IPS-NIHi7 (cell line): Measurements from ENCODE around the gene GPAT2.
"Not testable (repeated sequence)": the region's sequence is repeated elsewhere in the genome, so short reads cannot be mapped to it uniquely, and the experiment has no call there.

Source experiments
- DNase-seq: peaks from one replicate; pipeline ENCODE4 v3.0.0; 2012; ENCODE audit warnings: mixed read lengths; ENCODE audit errors: extremely low spot score

Gene GPAT2

DNA sequence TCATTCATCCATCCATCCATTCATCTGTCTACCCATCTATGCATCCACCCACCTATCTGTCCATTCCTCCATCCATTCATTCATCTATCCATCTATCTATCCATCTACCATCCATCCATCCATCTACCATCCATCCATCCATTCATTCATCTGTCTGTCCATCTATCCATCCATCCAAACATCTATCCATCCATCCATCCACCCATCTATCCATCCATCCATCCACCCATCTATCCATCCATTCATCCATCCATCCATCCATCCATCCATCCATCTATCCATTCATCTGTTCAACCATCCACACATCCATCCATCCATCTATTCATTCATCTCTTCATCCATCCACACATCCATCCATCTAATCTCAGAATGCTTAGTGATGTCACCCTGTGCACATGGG, 30.0 kb upstream of the GPAT2 start:
- not testable (repeated sequence) for DNase-seq

GRCh38 chr2:96064047-96064675, 29.4 kb upstream of the GPAT2 start:
- DNase-seq: not testable (repeated sequence)

DNA sequence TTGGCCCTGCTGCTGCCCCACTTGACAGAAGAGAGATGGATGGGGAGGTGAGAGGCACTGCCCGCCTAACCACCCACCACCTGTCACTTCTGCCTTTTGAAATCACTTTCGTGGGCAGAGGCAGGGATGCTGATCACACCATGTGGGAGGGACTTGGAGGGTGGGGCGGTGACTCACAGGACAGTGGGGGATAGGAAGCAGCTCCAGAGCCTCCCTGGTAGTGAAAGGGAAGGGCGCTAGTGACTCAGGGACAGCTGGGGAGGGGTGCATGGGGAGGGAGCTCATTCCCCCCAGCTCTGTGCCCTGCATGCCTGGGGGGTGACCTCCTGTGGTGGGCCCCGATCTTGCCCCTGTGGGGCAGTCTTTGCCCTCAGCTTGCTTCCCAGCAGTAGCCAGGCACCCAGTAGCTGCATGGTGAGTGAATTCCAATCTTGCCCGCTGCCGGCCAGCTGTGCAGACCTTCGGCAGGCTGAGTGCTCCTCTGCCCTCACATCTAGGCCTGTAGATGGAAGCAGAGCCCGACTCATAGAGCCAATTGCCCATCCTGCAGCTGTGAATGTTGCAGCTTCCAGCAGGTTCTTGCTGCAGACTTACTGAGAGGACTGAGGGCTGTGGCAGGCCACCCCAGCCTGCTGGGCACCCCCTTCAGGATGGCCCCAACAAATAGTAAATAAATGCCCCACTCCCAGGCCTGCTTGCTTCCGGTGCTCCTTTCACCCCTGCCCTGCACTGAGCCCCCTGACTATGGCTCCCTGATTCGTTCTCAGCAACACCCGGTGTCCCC, 28.6 kb upstream of the GPAT2 start:
- peak; percentile 26 for DNase-seq

GRCh38 chr2:96062483-96062882, 27.8 kb upstream of the GPAT2 start:
- DNase-seq: not testable (repeated sequence)

DNA sequence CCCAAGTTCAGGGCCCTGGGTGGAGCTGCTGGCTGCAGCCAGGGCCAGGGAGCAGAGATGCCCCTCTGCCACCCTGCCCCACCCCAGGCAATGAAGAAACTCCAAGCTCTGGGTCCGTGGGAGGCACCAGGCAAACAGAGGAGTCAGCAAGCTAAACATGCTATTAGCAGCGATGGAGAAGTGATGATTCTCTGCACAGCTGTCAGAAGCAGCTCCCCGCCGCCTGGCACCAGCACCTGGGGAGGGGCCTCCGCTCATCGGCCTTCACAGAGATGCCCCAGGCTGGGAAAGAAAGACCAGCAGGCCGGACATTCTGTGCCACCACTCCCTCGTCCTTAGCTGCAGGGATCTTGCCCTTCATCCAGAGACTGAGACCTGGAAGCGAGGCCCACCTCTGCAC, 27.2 kb upstream of the GPAT2 start:
- not testable (repeated sequence) for DNase-seq

- DNase-seq: not testable (repeated sequence)
Observed at GRCh38 chr2:96061197-96061817, 26.6 kb upstream of the GPAT2 start.

- not testable (repeated sequence) for DNase-seq
Observed at GRCh38 chr2:96060325-96060724, 25.6 kb upstream of the GPAT2 start.

- DNase-seq: not testable (repeated sequence)
Observed at GRCh38 chr2:96059443-96059842, 24.7 kb upstream of the GPAT2 start.

DNA sequence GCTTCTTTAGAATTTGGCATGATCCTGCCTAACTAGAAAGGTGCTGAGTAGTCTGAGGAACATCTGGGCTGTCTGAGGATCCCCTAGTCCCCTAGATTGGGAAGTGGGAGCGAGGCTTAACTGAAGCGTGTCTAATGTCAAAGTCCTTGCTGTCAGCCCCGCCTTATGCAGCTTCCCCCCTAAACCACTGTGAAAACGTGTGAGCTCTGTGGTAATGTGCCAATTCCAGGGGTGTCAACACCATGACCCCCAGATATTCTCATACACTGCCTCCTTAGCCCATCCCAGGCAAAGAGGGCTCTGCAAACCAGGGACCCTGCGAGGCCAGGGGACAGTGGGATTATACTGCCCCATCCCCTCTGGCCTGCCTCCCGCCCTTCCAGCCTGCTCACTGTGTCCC, 21.1 kb upstream of the GPAT2 start:
- DNase-seq: not testable (repeated sequence)

DNA sequence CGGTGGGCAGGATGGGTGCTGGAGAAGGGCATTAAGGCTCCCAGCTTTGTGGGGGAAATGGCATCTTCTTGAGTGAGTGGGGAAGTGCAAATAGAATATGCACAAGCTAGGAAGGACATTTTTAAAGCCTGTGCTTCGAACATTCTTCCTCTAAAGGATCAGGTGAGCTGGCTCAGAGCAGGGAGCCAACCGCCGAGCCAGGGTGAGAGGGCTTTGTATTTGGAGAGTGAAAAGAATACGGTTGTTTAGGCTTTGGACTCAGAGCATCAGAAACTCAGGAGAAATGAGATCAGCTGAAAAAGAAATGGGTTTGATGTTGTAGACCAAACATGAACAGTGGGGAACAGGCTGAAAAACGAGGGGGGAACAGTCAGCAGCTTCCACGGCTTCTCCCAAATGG, 19.8 kb upstream of the GPAT2 start:
- not testable (repeated sequence) for DNase-seq

DNA sequence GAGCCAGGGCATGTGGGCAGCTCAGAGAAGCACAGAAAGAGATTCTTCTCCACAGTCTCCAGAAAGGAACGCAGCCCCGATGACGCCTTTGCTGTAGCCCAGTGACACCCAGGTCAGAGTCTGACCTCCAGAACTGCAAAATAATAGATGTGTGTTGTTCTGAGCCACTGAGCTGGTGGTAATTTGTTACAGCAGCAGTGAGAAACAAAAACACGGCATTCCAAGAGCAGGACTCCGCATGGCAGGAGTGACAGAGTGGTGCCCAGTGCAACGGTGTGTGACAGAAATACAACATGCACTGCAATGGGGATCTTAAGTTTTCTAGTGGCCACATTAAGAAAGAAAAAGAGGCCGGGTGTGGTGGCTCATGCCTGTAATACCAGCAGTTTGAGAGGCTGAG, 18.7 kb upstream of the GPAT2 start:
- DNase-seq: not testable (repeated sequence)

- DNase-seq: not testable (repeated sequence)
Observed at GRCh38 chr2:96052632-96053031, 17.9 kb upstream of the GPAT2 start.

DNA sequence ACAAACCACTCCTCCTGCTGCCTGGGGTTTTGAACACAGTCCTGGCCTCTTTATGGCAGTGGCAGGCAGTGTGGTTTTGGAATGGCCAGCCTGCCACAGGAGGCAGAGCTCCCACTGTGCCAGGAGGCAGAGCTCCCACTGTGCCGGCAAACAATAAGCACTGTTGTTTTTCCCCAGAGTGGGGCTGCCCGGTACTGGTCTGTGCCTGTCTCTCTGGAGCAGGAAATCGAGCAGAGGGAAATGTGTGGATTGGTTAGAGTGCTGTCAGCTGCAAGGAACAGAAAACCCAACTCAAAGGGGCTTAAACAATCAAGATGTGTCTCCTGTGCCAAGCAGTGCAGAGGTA, 15.2 kb upstream of the GPAT2 start:
- DNase-seq: not testable (repeated sequence)

DNA sequence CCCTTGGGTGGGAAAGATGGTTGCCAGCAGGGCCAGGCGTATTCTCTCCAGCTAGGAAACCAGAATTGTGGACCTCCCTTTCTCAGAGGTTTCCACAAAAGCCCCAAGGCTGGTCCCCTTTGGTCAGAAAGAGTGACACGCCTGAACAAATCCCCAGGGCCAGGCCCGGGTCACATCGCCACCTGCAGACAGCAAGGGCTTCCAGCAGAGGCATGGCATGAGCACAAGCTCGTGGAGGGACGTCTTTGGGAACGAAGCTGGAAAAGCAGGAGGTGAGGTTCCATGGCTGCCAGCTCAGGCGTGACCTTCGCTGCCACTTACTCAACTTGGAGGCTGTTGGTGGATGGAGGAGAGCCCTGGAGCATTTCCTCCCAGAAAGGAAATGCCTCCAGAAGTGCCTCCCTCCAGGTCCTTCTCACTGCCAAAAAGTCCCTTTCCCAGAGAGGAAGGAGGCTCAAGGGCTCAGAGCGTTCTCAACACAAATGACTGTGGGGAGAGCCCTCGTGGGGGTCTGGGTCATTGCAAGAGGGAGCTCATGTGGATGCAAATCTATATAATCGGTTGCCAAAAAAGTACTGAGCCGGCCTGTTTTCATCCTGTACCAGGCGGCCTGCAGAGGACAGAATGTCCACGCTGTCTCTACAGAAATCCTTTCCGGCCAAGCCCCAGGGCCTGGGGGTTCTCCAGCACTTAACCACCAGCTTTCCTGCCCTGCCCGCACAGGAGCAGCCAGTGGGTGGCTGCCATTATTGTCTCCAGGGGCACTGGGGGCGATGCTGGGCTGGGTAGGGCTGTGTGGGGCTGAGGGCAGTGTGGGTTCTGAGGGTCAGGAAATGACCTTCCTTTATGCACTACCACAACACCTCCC, 14.6 kb upstream of the GPAT2 start:
- DNase-seq: not testable (repeated sequence)

GRCh38 chr2:96035554-96035953, 838 bp upstream of the GPAT2 start:
- DNase-seq: not testable (repeated sequence)

DNA sequence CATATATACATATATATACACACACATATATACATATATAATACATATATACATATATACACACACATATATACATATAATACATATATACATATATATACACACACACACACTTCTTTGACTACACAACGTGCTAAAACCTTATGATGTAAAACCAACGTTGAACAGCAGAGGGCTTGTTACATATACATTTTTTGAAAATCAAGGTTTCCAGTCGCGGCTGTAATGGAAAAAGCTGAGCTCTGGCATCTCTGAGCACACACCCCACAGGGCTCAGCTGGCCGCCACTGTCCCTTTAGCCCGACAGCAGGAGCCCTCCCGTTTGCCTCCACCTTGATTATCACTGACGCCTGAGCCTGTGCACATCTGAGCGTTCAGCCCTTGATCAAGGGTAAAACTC, 719 bp downstream of the GPAT2 start:
- not testable (repeated sequence) for DNase-seq

DNA sequence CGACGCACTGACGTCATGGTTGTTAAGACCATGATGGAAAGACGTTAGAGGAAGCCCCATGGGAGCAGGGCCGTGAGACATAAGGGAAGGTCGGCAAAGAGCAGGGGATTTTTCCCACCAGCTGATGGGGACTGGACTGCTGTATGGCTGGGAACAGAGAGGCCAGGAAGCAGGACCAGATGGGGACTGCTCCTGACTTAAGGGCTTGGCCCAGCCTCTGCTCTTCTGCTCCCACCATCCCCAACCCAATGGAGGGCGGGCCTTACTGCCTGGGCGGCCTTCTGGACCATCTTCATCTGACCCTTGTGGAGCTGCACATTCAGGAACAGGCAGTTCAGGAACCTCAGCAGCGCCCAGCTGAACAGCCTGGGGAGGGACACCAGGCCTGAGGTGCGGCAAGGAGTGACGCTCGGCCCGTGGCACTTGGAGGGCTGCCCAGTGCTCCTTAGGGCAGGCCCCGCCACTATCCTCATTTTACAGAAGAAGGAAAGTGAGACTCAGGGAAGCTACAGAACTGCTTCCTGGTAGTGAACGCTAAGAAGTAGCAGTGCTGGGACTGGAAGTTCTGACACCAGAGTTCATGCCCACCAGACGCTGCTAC, 6.9 kb downstream of the GPAT2 start:
- not testable (repeated sequence) for DNase-seq

DNA sequence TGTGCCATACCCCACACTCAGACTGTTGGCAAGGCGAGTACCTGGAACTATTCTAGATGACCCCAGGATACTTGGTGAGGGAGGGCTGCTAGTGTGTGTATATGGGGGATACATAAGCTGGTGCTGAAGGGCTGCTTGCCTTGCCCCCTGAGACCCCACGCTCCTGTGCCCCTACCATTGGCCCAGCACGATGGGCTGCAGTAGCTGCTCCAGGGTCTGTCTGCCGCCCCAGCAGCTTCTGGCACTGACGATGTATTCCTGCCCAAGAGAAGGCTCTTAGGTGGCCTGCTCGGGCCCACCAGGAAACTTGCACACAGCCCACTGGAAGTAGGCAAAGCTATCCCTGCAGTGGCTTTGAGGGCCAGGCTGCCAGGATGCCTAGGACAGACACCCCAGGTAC, 9.0 kb downstream of the GPAT2 start:
- not testable (repeated sequence) for DNase-seq

DNA sequence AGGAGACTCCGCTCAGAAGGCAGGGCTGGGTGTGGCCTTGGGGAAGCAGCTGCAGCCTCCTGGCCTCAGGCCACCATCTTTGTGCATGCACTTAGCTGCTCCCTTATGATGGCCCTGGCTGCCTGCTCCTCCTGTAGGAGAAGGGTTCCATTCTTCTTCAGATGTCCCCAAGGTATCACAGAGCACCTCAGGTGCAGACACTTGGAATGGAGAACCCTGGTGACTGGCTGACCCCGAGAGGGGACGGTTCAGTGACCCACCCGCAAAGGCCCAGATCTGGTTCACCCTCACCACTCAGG, 9.6 kb downstream of the GPAT2 start:
- DNase-seq: no peak

GRCh38 chr2:96024336-96025193, 10.2 kb downstream of the GPAT2 start:
- DNase-seq: peak; percentile 7

- DNase-seq: not testable (repeated sequence)
Observed at GRCh38 chr2:96023701-96024100, 11.0 kb downstream of the GPAT2 start.
